GM19372 (cell line): Measurements from ENCODE around the gene CLRN2.
"Not testable (repeated sequence)": the region's sequence is repeated elsewhere in the genome, so short reads cannot be mapped to it uniquely, and the experiment has no call there.

ENCODE experiments used
- ATAC-seq: cut with Tn5 transposase; IDR thresholded peaks from one replicate; pipeline ENCODE4 v1.9.1; 2021; ENCODE audit warnings: mild to moderate bottlenecking, low read depth, moderate library complexity; ENCODE audit not compliant: unreplicated experiment

The CLRN2 gene

DNA sequence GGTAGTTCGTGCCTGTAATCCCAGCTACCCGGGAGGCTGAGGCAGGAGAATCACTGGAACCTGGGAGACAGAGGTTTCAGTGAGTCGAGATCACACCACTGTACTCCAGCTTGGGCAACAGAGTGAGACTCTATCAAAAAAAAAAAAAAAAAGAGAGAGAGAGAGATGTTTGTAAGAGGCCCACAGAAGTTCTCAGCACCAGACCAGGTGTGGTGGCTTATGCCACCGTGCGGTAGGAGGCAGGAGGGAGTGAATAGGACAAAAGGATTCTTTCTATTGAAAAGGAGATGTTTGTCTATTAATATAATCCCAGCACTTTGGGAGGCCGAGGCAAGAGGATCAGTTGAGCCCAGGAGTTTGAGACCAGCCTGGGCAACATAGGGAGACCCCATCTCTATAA is 22.1 kb downstream of the CLRN2 start:
- ATAC-seq, result not testable (repeated sequence)

DNA sequence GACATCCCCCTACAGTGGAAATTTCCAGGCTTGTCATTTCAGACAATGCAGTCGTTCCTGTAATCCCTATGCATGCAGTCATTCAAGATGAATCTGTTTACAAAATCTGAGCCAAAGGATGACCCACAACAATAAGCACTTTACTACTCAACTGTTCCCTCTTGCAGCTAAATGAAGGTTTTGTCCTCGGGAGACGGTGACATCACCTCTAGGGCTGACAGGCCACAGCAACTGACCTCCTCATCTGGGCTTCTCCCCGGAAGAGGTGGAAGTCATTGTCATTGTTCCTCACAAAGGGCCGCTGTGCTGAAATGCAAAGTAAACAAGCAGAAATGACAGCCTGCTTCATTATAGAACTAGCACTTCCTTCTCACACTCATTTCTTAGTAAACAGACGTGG is 29.2 kb downstream of the CLRN2 start:
- ATAC-seq, result no peak

DNA sequence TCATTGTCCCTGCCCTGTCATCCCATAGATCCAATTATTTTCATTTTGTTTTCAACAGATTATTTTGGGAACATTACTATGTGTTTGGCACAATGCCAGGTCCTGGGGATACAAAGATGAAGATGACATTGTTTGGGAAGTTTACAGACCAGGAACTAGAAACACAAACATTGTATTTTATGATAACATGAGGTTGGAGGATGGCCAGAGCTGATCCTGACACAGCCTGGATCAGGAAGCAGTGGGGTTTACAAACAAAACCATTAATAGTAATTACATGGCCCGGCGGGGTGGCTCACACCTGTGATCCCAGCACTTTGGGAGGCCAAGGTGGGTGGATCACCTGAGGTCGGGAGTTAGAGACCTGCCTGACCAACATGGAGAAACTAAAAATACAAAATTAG is 29.9 kb downstream of the CLRN2 start:
- no peak for ATAC-seq

- ATAC-seq, result no peak
Measured at GRCh38 chr4:17545374-17546140, 30.6 kb downstream of the CLRN2 start.

DNA sequence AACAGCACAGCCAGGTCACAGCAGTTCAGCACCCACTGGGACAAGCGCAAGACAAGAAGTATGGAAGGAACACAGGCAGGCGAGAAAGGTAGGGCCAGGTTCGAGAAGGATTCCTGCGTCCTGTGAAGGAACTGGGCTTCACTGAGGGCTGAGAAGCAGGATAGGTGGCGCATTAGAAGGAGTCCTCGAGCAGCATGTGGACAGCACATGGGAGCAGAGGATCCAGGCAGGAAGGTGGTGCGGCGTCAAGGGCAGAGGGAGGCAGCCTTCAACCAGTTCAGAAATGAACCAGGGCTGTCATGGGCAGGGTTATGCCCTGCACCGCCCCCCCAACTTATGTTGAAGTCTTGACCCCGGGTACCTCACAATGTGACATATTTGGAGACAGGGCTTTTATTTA is 31.3 kb downstream of the CLRN2 start:
- ATAC-seq, result no peak

DNA sequence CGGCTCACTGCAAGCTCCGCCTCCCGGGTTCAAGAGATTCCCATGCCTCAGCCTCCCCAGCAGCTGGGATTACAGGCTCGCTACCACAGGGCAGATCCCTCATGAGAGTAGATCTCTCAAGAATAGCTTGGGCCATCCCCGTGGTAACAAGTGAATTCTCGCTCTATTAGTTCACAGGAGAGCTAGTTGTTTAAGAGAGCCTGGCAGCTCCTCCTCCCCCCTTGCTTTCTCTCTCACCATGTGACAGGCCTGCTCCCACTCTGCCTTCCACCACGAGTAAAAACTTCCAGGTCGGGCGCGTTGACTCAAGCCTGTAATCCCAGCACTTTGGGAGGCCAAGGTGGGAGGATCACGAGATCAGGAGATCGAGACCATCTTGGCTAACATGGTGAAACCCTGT is 31.7 kb downstream of the CLRN2 start:
- no peak for ATAC-seq

- ATAC-seq, result no peak
Measured at GRCh38 chr4:17550549-17550948, 35.6 kb downstream of the CLRN2 start.

GRCh38 chr4:17552427-17552826 is 37.5 kb downstream of the CLRN2 start:
- no peak for ATAC-seq

GRCh38 chr4:17554568-17554967 is 39.6 kb downstream of the CLRN2 start:
- no peak for ATAC-seq

- ATAC-seq, result no peak
Measured at GRCh38 chr4:17556498-17556897, 41.5 kb downstream of the CLRN2 start.

GRCh38 chr4:17557880-17558279 is 42.9 kb downstream of the CLRN2 start:
- ATAC-seq, result no peak

DNA sequence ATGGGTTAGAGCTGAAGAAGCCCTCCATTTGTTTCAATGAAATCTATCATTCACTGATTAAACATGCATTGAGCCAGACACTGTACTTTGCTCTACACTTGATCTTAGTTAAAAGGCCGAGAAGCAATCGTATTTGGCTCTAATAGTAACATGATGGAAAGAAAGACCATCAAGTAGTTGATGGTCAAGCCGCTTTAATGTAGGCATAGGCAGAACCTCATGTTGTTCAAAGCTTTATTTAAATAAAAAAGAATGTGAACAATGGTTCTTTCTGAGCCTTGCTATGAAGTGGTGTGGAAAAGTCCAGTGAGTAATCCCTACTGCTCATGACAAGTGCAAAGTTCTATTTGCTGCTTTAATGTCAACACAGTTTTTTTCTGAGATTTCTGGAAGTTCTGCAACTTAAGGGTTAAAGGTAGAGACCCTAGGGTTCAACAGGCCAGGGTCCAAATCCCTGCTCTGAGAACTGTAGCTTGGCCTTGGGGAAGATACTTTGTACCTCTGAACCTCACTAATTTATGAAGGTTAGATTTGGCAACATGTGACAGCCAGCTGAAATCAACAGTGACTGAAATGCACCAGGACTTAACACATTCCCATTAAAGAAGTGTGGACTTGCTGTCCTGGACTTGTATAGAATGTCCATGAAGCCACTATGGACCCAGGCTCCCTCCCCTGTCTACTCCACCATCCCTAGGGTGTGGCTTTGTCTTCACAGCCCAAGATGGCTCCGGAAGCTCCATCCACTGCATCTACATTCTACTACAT is 44.2 kb downstream of the CLRN2 start:
- ATAC-seq, result no peak

DNA sequence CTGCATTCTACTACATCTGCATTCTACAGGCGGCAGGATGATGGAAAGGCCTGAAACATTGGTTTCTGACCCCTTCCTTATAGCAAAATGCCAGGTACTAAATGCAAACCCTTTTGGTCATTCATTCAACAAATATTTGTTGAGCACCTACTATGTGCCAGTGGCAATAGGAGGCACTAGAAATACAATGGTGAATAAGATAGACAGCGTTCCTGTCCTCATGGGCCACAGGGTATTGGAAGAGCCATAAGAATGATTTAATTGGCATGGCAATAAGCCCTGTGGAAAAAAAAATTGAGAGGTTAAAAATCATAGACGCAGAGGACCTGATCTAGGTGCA is 44.7 kb downstream of the CLRN2 start:
- ATAC-seq, result no peak

- ATAC-seq, result no peak
Measured at GRCh38 chr4:17560065-17560673, 45.2 kb downstream of the CLRN2 start.

- ATAC-seq, result no peak
Measured at GRCh38 chr4:17561195-17561909, 46.4 kb downstream of the CLRN2 start.

DNA sequence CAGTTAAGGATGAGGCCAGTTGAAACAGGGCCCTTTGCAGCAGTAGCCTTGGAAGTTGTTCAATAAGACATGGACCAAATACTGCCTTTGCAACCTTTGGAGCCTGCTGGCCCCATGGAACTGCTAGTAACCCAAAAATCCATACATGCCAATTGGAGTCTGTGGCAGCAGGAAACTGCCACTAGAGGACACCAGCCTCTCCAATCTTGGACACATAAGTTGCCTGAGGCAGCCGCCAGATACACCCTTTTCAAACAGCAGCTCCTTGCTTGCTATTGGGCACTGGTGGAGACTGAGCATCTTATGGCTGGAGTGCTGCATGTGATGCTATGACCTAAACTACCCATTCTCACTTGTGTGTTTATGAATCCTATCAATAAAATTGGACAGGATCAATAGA is 47.2 kb downstream of the CLRN2 start:
- ATAC-seq, result no peak

GRCh38 chr4:17565846-17566245 is 50.9 kb downstream of the CLRN2 start:
- no peak for ATAC-seq

GRCh38 chr4:17567271-17567670 is 52.3 kb downstream of the CLRN2 start:
- ATAC-seq, result no peak

GRCh38 chr4:17574206-17574605 is 59.2 kb downstream of the CLRN2 start:
- ATAC-seq, result no peak

GRCh38 chr4:17575177-17575576 is 60.2 kb downstream of the CLRN2 start:
- ATAC-seq, result not testable (repeated sequence)
